T-helper 1 cell (primary cell): ENCODE data around the gene OXTR.

Experiments
- DNase-seq, 5 donors: peaks; one replicate each; pipeline ENCODE4 v3.0.0-alpha.2; 2012 to 2020

OXTR gene

GRCh38 chr3:8767256-8767666, 2.2 kb downstream of the OXTR start:
- DNase-seq = no peak

GRCh38 chr3:8766148-8766547, 3.3 kb downstream of the OXTR start:
- DNase-seq = no peak

GRCh38 chr3:8765528-8765927, 3.9 kb downstream of the OXTR start:
- DNase-seq = no peak

- DNase-seq = no peak
These were observed 4.9 kb downstream of the OXTR start for GRCh38 chr3:8764528-8764927.

GRCh38 chr3:8762607-8763377, 6.6 kb downstream of the OXTR start:
- DNase-seq = no peak

GRCh38 chr3:8761866-8762265, 7.5 kb downstream of the OXTR start:
- DNase-seq = no peak

- DNase-seq = no peak
These were observed 8.9 kb downstream of the OXTR start for GRCh38 chr3:8760506-8760905.

GRCh38 chr3:8760091-8760490, 9.3 kb downstream of the OXTR start:
- DNase-seq = no peak

GRCh38 chr3:8759038-8759707, 10.2 kb downstream of the OXTR start:
- no peak for DNase-seq

- DNase-seq = no peak
These were observed 11.6 kb downstream of the OXTR start for GRCh38 chr3:8757551-8758518.

GRCh38 chr3:8756671-8757070, 12.7 kb downstream of the OXTR start:
- no peak for DNase-seq

GRCh38 chr3:8755564-8756237, 13.7 kb downstream of the OXTR start:
- no peak for DNase-seq

- no peak for DNase-seq
These were observed 14.3 kb downstream of the OXTR start for GRCh38 chr3:8755097-8755496.

GRCh38 chr3:8752832-8753231, 16.6 kb downstream of the OXTR start:
- no peak for DNase-seq

GRCh38 chr3:8749316-8749715, 20.1 kb downstream of the OXTR start:
- no peak for DNase-seq

GRCh38 chr3:8746780-8747345, 22.6 kb downstream of the OXTR start:
- DNase-seq = no peak

- no peak for DNase-seq
These were observed 23.6 kb downstream of the OXTR start for GRCh38 chr3:8745619-8746370.

GRCh38 chr3:8743911-8744310, 25.5 kb downstream of the OXTR start:
- DNase-seq = no peak

GRCh38 chr3:8743021-8743601, 26.3 kb downstream of the OXTR start:
- no peak for DNase-seq

- no peak for DNase-seq
These were observed 27.7 kb downstream of the OXTR start for GRCh38 chr3:8741581-8742261.
